HG02610 (cell line): ENCODE measurements around the gene TMEM181.
"Not testable (repeated sequence)": the region's sequence is repeated elsewhere in the genome, so short reads cannot be mapped to it uniquely, and the experiment has no call there.

Experiments used
- ATAC-seq: cut with Tn5 transposase; IDR thresholded peaks from one replicate; pipeline ENCODE4 v1.9.1; 2021; ENCODE audit warnings: mild to moderate bottlenecking, moderate library complexity; ENCODE audit not compliant: unreplicated experiment

Gene TMEM181

GRCh38 chr6:158536891-158537798 lies 22.7 kb upstream of the TMEM181 start:
- no peak for ATAC-seq

GRCh38 chr6:158538741-158539140 lies 21.1 kb upstream of the TMEM181 start:
- ATAC-seq = no peak

- no peak for ATAC-seq
Observed at GRCh38 chr6:158539413-158539812, 20.5 kb upstream of the TMEM181 start.

GRCh38 chr6:158539881-158540280 lies 20.0 kb upstream of the TMEM181 start:
- ATAC-seq = no peak

- ATAC-seq = no peak
Observed at GRCh38 chr6:158543606-158544185, 16.2 kb upstream of the TMEM181 start.

DNA sequence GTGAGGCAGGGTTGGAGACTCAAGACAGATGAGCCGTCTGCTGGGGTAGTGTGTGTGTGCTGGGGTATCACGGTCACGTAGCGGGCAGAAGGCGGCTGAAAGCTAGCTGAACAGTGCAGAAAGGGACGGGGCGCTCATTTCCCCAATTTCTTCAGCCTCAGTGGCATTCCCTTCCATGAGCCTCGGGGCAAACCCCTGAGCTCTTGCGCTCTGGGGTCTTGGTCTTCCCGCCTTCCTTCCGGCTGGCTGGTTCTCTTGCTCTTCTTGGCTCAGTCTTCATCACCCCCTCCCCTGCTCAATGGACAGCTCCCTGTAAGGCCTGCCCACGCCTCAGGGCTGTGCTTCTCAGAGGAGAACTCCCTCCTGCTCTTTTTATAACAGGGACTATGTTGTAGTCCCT lies 15.5 kb upstream of the TMEM181 start:
- no peak for ATAC-seq

DNA sequence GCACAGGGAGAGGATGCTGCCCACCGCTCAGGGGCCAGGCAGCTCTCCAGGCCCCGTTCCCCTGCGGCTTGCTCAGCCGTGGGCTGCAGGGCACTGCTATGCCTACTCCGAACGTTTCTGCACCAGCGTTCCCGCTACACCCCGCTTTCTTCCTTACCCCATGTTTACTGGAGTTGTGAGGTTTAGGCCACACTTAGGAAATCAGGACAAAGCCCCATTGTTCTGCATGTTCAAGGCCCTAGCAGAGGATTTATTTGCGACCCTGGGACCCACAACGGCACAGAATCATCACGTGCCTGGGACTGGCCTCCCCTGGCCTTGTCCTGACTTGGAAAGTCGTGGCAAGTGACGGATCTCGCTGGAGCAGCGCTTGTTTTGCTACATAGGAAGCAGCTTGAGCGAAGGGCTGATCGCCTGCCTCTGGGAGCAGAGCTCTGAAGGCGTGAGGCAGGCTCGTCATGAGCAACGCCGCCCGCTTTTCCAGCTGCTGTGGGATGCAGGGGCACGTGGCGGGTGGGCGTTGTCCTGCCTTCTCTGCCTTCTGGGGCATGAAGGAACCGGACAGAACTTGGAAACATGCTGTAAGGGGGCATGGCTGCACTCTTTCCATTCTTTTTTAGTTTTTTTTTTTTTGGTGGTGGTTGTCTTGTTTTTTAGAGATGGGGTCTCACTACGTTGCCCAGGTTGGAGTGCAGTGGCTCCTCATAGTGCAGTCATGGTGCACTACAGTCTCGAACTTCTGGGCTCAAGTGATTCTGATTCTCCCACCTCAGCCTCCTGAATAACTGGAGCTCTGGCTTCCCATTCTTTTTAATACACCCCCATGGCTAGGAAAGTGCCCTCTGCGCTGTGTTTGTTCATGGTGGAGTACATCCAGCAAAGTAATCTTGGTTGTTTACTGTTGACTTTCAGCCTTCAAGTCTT lies 14.6 kb upstream of the TMEM181 start:
- no peak for ATAC-seq

GRCh38 chr6:158548418-158549161 lies 11.3 kb upstream of the TMEM181 start:
- no peak for ATAC-seq

GRCh38 chr6:158552055-158552795 lies 7.7 kb upstream of the TMEM181 start:
- ATAC-seq = no peak

- ATAC-seq = no peak
Observed at GRCh38 chr6:158552796-158553138, 7.1 kb upstream of the TMEM181 start.

GRCh38 chr6:158554611-158555361 lies 5.1 kb upstream of the TMEM181 start:
- no peak for ATAC-seq

GRCh38 chr6:158556113-158556512 lies 3.8 kb upstream of the TMEM181 start:
- ATAC-seq = no peak

GRCh38 chr6:158557110-158557509 lies 2.8 kb upstream of the TMEM181 start:
- not testable (repeated sequence) for ATAC-seq

DNA sequence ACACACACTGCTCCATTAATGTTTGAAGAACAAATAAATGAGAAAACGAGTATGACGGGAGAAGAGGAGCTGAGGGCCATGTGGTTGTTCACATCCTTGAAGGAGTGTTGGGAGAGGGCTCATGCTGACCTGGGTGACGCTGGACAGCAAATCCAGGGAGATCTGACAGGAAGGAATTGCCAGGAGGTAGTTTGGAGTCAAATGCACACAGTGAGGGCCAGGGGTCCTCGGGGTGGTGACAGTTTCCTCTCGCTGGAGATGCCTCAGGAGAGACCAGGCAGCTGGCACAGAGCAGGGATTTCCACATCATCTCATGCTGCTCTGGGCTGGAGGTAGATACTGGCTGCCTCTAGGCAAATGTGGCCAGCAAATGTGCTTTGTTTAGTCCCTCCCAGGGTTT lies 2.0 kb upstream of the TMEM181 start:
- ATAC-seq = no peak

DNA sequence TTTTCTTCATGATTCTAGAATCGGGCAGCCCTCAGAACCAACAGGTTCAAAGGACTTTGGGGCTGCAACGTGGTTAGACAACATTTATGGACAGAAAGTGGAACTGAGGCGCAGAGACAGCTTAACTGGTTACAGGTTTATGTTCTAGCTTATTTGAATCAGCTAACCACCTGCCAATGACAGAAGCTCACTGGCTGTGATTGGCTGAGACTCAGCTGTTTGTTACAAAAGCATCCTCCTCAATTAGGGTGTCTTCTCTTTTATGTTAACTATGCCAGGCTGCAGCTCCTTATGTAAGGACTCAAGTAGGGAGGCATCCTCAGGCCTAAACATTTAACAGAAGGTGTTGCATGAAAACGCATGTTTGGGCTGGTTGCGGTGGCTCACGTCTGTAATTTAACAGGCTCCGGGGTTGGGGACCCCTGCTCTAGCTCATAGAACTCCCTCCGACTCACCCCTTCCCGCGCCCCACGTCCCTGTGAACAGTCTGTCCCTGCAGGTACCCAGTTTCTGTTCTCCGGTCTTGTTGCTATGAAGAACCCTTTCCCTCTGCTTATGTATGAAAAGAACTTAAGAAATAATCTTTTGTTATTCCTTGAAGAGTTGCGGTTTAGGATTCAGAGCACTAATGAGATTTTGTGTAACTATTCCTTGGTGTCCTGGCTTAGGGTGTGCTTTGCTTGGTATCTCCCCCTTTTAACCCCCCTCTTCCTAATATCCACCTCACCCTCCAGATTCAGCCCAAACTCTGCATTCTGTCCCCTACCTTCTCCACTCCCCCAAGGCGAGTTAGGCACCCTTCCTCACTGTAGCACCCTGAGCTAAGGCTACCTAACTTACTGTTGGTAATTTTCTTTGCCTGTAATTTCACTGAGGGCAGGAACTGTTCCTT lies 1.2 kb upstream of the TMEM181 start:
- no peak for ATAC-seq

GRCh38 chr6:158559338-158559894 lies 475 bp upstream of the TMEM181 start:
- ATAC-seq = no peak

GRCh38 chr6:158560836-158561320 lies 987 bp downstream of the TMEM181 start:
- ATAC-seq = no peak

DNA sequence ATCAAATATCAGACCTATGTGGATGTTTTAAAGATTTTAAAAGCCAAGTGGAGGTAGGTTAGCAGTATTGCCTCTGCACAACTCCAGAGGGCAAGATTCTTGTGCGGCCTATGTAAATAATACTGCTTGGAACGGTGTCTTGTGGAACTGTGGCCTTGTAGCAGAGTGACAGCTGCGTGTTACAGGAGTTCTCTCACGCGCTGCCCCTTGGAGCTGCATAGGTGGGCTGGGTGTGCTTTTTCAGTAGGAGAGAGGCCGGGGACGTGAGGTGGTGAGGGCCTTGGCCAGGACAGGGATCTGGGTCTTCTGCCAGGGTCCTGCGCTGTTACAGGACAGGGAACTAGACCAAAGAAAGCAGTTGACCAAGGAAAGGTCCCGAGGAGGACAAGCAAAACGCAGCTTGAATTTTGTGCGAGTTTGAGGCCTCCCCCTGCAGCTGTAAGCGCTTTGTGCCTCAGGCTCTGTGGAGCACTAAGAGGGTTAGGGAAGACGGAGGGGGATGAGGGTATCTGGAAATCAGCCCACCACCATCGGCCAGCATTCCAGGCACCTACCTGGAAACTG lies 1.5 kb downstream of the TMEM181 start:
- ATAC-seq = no peak
